Smooth muscle cell (in vitro differentiated cells): ENCODE results near the gene SLC29A3. TPM values are rescaled to one million over a fixed set of nuclear protein-coding genes. Genes with fewer than 3 reads are reported as not detected.

Experiments
- DNase-seq: peaks from one replicate; lab custom pipeline; 2025; ENCODE audit not compliant: unreplicated experiment; lab: John Stamatoyannopoulos, UW
- H2AFZ ChIP-seq: fragments of 200-600 bp; sonication (generic); 2 replicates; pipeline ENCODE4 v1.6.0; 2016; ENCODE audit warnings: antibody characterized with exemption, low read depth, mild to moderate bottlenecking
- H3F3A ChIP-seq: fragments of 200-600 bp; sonication (generic); 2 replicates; pipeline ENCODE4 v1.6.0; 2017; ENCODE audit warnings: antibody characterized with exemption, low read depth
- H3K27ac ChIP-seq: fragments of 200-600 bp; sonication (generic); 2 replicates; pipeline ENCODE4 v1.5.1; 2016; ENCODE audit warnings: low read depth, mild to moderate bottlenecking
- H3K27me3 ChIP-seq: fragments of 200-600 bp; sonication (generic); 2 replicates; pipeline ENCODE4 v1.6.1; 2016; ENCODE audit warnings: low read depth, mild to moderate bottlenecking
- H3K36me3 ChIP-seq: fragments of 200-600 bp; sonication (generic); 2 replicates; pipeline ENCODE4 v1.5.1; 2016; ENCODE audit warnings: low read depth
- H3K4me1 ChIP-seq: fragments of 200-600 bp; sonication (generic); 2 replicates; pipeline ENCODE4 v1.5.1; 2016; ENCODE audit warnings: low read depth
- H3K4me2 ChIP-seq: fragments of 200-600 bp; sonication (generic); 2 replicates; pipeline ENCODE4 v1.6.0; 2016; ENCODE audit warnings: mild to moderate bottlenecking
- H3K4me3 ChIP-seq: fragments of 200-600 bp; sonication (generic); 2 replicates; pipeline ENCODE4 v1.5.1; 2016; ENCODE audit warnings: mild to moderate bottlenecking
- H3K79me2 ChIP-seq: fragments of 200-600 bp; sonication (generic); 2 replicates; pipeline ENCODE4 v1.6.0; 2016; ENCODE audit warnings: low read depth, mild to moderate bottlenecking
- H3K9ac ChIP-seq: fragments of 200-600 bp; sonication (generic); 2 replicates; pipeline ENCODE4 v1.6.0; 2016; ENCODE audit warnings: low read depth
- H3K9me3 ChIP-seq: fragments of 200-600 bp; sonication (generic); replicated peaks from 2 replicates; pipeline ENCODE4 v1.5.1; 2016; ENCODE audit warnings: low read depth
- H4K20me1 ChIP-seq: fragments of 200-600 bp; sonication (generic); 2 replicates; pipeline ENCODE4 v1.6.0; 2016; ENCODE audit warnings: low read depth
- WGBS: methylation state at CpG from one replicate; pipeline ENCODE4 v1.1.7; 2016; ENCODE audit warnings: low lambda C conversion rate; 5-methylcytosine and 5-hydroxymethylcytosine counted together
- polyA plus RNA-seq: library from polyadenylated mRNA; unstranded; fragments of >200 nt; fragmentation: Nextera tagmentation; extraction: Ambion mirVana; gene quantifications from 2 replicates; pipeline ENCODE4 v1.2.1, GENCODE V29; 2016
- total RNA-seq: library from RNA; depleted of rRNA; stranded (reverse); fragments of >200 nt; gene quantifications from 2 replicates; pipeline ENCODE4 v1.2.3, GENCODE V29; 2014
- TF ChIP-seq, protein P1 (sequence below): fragments of 200-600 bp; sonication (generic); IDR thresholded peaks from 2 replicates; pipeline ENCODE4 v1.5.1; 2017; ENCODE audit warnings: borderline replicate concordance, mild to moderate bottlenecking, antibody characterized with exemption; ENCODE audit not compliant: insufficient read depth, poor library complexity, severe bottlenecking

SLC29A3 gene
- total and polyA plus RNA-seq, 2 experiments from 2014 or later, result 2.9 to 4.8 TPM

GRCh38 chr10:71280825-71281224, 38.2 kb upstream of the SLC29A3 start:
- Histone ChIP-seq H3K27ac (peak overlapping the region; percentile 3), H3K79me2 (peaks cover 86% of the 10 kb centered on the region), H2AFZ (no peak overlapping the region), H3K4me1 (peaks cover 9% of the 10 kb centered on the region), H3K27me3 (no peaks in the 10 kb centered on the region), H4K20me1 (peaks cover 100% of the 10 kb centered on the region), H3F3A (no peaks in the 10 kb centered on the region), H3K4me2 (no peak overlapping the region), H3K4me3 (no peak overlapping the region), H3K9me3 (no peaks in the 10 kb centered on the region), H3K36me3 (no peaks in the 10 kb centered on the region), H3K9ac (no peak overlapping the region)
- DNase-seq, result no peak
- TF ChIP-seq, protein P1, sequence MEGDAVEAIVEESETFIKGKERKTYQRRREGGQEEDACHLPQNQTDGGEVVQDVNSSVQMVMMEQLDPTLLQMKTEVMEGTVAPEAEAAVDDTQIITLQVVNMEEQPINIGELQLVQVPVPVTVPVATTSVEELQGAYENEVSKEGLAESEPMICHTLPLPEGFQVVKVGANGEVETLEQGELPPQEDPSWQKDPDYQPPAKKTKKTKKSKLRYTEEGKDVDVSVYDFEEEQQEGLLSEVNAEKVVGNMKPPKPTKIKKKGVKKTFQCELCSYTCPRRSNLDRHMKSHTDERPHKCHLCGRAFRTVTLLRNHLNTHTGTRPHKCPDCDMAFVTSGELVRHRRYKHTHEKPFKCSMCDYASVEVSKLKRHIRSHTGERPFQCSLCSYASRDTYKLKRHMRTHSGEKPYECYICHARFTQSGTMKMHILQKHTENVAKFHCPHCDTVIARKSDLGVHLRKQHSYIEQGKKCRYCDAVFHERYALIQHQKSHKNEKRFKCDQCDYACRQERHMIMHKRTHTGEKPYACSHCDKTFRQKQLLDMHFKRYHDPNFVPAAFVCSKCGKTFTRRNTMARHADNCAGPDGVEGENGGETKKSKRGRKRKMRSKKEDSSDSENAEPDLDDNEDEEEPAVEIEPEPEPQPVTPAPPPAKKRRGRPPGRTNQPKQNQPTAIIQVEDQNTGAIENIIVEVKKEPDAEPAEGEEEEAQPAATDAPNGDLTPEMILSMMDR, result no peak
- WGBS, result 60% methylated on average over 3 of the region's 3 CpGs

DNA sequence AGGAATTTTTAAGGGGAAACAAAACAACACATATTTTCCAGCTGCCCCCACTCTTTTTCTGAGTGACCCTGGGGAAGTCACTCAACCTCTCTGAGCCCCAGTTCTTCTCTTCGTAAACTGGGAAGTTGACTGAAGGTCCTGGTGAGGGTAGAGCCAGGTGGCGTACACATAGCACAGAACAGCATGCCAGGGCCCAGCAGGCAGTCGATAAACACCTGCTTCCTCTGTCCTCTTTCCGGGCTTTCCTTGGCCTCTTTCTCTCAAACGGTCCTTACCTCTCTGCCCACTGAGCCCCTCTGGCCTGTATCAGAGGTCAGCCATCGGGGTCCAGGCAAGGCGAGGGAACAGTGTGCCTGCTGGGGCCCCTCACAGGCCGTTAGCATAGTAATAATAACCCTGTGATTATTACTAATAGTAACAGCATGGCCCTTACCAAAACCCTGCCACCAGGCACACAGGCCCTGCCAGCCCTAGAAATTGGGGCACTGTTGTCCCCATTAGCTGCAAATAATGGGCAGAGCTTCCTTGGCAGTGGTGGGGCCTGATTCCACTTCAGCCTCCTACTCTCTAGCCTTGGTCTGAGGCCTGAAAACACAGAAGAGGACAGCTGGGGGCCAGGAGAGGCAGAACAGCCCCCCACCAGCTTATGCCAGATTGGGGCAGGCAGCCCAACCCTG, 37.3 kb upstream of the SLC29A3 start:
- Histone ChIP-seq H3K4me2 (no peak overlapping the region), H3K4me3 (no peak overlapping the region), H3K79me2 (peaks cover 83% of the 10 kb centered on the region), H3K36me3 (no peaks in the 10 kb centered on the region), H3K27me3 (no peaks in the 10 kb centered on the region), H3K27ac (no peak overlapping the region), H3K9ac (no peak overlapping the region), H4K20me1 (peaks cover 100% of the 10 kb centered on the region), H3K9me3 (no peaks in the 10 kb centered on the region), H3F3A (no peaks in the 10 kb centered on the region), H2AFZ (no peak overlapping the region), H3K4me1 (peaks cover 9% of the 10 kb centered on the region)
- 91% methylated on average over 8 of the region's 8 CpGs for WGBS
- TF ChIP-seq, protein P1, result no peak
- DNase-seq, result no peak

DNA sequence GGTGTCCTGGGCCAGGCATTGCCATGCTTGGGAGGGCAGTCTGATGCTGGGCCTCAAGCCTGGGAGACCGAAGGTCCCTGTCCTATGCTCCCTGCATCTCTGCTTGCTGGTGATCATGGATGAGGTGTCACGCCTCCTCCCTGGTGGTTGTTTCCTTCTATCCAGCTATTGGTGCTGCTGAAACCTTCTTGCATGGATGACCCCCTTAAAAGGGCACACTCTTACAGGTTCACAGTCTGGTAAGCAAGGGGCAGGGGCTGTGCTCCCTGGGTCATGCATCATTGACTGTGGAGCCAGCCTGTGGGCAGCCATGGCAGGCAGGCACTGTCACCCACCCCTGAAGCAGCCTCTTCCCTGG, 36.8 kb upstream of the SLC29A3 start:
- Histone ChIP-seq H3F3A (no peaks in the 10 kb centered on the region), H3K9me3 (no peaks in the 10 kb centered on the region), H3K27ac (no peak overlapping the region), H4K20me1 (peaks cover 100% of the 10 kb centered on the region), H3K36me3 (no peaks in the 10 kb centered on the region), H3K27me3 (no peaks in the 10 kb centered on the region), H3K79me2 (peaks cover 83% of the 10 kb centered on the region), H2AFZ (no peak overlapping the region), H3K9ac (no peak overlapping the region), H3K4me3 (no peak overlapping the region), H3K4me2 (no peak overlapping the region), H3K4me1 (peaks cover 9% of the 10 kb centered on the region)
- WGBS, result 96% methylated on average over 2 of the region's 2 CpGs
- DNase-seq, result no peak
- TF ChIP-seq, protein P1, result no peak

GRCh38 chr10:71283410-71283809, 35.6 kb upstream of the SLC29A3 start:
- no peak for DNase-seq
- Histone ChIP-seq H3K27me3 (no peaks in the 10 kb centered on the region), H3K36me3 (no peaks in the 10 kb centered on the region), H3K4me1 (peaks cover 4% of the 10 kb centered on the region), H2AFZ (no peak overlapping the region), H3F3A (no peaks in the 10 kb centered on the region), H4K20me1 (peaks cover 100% of the 10 kb centered on the region), H3K4me2 (no peak overlapping the region), H3K27ac (no peak overlapping the region), H3K9ac (no peak overlapping the region), H3K79me2 (peaks cover 72% of the 10 kb centered on the region), H3K4me3 (no peak overlapping the region), H3K9me3 (no peaks in the 10 kb centered on the region)
- TF ChIP-seq, protein P1, result no peak
- 92% methylated on average over 6 of the region's 6 CpGs for WGBS
